Measurements from ENCODE around the gene CEP76.

Gene CEP76, protein sequence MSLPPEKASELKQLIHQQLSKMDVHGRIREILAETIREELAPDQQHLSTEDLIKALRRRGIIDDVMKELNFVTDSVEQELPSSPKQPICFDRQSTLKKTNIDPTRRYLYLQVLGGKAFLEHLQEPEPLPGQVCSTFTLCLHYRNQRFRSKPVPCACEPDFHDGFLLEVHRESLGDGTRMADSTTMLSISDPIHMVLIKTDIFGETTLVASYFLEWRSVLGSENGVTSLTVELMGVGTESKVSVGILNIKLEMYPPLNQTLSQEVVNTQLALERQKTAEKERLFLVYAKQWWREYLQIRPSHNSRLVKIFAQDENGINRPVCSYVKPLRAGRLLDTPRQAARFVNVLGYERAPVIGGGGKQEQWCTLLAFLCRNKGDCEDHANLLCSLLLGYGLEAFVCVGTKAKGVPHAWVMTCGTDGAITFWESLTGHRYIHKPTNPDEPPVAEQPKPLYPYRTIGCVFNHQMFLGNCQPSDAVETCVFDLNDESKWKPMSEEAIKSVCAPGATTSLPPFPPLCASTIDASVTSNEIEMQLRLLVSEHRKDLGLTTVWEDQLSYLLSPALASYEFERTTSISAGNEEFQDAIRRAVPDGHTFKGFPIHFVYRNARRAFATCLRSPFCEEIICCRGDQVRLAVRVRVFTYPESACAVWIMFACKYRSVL

DNA sequence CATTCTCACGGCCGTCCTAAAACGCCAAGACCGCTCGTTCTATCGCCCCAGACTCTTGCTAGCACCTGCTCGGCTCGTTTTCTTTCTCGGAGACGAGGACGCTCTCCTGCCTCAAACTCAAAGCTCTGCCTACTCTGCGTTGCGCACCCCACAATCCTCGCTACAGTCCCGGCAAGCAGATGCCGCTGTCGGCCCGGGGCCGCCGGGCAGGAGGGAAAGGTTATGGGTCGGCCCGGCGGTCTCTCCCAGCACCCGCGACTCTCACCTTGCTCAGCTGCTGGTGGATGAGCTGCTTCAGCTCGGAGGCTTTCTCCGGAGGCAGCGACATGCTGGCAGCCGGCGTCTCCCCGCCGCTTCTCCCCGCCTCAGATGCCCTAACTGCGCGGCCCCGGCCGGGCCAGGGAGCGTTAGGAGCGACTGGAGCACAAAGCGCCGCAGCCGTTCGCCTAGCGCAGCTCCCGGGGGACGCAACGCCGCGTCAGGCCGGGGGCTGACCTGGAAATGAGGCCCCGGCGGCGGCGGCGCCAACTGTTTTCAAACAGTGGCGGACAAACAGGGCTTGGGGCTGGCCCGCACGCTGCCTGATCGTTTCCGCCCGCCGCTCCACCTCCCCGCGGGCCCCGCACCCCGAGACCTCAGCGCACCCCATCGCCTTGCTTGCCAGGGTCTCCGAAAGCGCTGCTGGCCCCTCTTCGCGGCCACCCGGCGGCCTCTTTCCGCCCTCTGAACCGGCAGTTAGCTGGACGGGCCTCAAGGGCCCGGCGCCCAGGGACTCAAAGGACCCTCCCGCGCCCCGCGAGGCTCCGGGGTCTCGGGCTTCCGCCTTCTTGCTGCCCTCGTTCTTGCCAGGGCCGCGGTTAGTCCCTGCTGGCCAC is at the start of gene CEP76, which contains the start of gene PSMG2:
Gene CEP76 (minus strand): TSS at position 503 of the 875 bp plus-strand sequence. CDS start 175 bp downstream, at position 328.
Gene PSMG2 (plus strand): TSS at position 822 of the 875 bp plus-strand sequence. CDS start 66 bp downstream, outside the sequence.
- peak; percentile 61 for DNase-seq (ENCODE audit: low read depth, low spot score)

DNA sequence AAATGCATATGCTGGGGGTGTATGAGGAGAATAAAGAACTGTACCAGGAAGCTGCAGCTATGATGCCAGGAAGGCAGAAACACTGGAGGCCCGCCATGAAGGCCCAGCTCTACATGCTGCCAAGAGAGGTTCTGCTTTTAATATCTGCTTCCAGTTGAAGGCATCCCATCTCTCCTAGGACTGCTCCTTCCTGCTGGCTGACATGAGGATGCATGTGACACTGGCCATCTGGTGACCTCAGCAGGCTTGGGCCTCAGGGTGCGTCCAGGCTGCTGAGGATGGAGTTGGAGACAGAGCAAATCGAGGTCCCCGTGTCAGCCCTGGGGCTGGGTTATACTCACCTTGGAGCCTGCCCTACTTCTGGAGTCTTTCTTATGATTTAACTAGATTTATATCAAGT is 49.4 kb upstream of the CEP76 start:
- DNase-seq (ENCODE audit: low read depth, low spot score), result no peak

DNA sequence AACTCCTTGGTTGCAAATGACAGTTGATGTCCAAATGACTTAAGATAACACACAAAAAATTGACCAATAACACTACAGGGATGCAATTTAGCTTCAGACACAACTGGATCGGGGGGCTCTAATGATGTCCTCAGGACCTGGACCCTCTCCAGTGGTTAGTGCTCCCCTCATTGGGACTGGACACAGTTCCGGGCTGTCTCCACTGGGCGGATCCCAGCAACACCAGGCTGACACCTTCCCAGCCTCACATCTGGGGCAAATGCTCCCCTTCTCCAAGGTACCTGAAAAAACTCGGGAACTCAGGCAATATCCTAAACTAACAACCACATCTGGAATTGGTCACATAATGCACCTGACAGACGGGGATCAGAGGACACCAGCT is 49.0 kb upstream of the CEP76 start:
- no peak for DNase-seq (ENCODE audit: low read depth, low spot score)

DNA sequence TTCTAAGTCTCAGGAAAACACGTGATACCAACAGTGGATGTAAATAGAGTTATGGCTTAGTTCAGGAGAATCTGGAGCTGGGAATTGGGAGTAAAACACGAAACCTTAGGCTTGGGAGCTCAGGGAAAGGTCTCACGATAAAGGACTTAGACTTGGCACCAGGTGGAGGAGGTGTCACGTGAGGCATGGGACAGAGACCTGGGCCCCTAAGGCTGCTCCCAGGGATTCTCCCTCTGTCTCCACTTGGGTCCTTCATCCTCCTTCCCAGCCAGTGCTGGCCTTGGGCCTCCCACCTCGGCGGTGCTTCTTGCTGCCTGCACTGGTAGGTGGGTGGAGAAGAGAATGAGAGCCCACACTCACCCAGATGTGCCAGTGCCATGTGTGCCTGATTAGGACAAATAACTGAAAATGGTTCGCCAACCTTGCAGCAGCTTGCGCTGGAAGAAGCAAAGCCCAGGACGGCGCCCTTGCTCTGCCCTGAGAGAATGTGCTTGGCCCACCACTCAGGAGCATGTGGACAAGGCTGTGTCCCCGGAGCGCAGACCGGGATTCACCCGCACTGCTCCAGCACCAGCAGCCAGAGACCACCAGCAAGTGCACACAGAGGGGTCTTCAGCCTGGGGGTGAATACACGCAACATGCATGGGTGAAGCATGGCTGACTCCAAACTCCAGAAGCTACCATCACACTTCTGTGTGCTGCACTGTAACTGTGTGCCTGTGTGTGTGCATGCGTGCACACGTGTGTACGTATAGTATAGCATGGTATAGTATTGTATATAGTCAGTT is 48.4 kb upstream of the CEP76 start:
- no peak for DNase-seq (ENCODE audit: low read depth, low spot score)

DNA sequence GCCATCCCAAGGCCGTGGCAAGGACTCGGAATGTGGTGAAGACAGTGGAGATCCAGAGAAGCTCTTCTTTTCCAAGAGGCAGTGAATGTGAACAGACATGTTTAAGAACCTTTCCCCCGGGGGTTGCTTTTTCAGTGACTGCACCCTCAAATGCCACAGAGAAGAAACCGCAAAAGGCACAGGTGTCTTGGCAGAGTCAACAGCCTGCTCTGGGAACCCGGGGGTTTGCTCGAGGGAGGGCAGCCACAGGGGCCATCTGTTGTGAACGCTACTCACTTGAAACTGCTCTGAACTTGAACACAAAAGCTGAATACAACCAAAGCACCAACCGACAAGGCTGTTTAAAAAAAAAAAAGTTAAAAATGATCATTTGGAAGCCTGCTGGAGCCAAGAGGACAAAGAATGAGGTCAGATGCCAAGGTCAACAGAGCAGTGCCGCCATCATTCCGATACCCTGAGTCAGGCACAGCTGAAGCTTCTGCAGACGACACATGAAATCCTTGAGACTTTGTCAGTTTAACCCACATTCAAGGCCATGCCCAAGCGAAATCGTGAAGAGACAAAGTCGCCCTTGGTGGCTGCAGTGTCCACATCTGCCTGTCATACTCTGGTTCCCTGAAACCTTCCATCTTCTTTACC is 47.7 kb upstream of the CEP76 start:
- DNase-seq (ENCODE audit: low read depth, low spot score), result no peak

DNA sequence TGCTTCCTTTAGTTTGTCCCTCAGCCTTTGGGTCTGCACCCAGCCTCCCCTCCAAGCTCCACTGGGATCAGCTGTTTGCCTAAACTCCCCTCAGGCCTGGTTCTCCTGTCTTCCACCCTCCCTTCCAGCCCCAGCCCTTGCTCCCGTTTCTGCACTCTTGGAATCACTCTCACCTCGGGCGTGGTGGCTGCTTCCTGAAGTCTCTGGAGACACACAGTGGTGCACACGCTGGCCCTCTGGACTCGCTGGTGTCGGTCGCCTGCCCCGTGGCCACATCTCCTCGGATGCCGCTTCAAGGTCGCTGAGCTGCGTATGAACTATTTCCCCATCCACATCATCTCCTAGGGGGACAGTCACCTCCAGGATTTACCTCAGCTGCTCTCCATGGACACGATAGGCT is 46.6 kb upstream of the CEP76 start:
- DNase-seq (ENCODE audit: low read depth, low spot score), result no peak

DNA sequence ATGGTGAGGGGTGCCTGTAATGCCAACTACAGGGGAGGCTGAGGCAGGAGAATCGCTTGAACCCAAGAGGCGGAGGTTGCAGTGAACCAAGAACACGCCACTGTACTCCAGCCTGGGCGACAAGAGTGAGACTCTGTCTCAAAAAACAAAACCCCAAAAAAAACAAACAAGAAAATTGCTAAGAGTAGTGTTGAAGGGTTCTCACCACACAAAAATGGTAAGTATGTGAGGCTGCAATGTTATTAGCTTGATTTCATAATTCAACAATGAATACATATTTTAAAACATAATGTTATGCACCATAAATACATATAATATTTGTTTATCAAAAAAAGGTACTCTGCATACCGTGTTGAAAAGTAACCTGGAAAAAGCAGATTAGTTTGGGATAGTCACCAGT is 46.1 kb upstream of the CEP76 start:
- DNase-seq (ENCODE audit: low read depth, low spot score), result no peak

DNA sequence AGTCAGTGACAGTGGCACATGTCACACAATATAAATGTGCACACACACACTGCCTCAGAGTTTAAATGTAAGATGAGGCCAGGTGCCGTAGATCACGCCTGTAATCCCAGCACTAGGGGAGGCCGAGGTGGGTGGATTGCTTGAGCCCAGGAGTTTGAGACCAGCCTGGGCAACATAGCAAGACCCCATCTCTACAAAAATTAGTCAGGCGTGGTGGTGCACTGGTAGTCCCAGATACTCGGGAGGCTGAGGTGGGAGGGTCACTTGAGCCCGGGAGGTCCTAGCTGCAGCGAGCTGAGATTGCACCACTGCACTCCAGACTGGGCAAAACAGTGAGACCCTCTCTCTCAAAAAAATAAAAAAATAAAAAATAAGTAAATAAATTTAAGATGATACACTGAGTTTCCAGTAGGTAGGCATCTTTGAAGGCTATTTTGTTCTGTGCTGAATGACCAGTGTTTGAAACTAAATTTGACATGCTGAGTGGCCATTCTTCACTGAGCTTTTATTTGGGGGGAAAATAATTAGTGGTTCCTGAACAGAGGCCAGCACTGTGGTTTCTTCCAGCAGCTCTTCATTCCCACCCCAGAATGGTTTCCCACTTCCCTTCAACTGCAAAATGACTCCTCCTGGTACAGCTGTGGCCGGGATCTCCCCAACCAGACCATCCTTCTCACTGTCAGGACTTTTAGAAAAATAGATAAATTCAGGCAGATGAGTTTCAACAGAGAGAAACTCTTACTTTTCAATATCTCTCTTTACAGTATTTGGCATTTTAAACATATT is 45.2 kb upstream of the CEP76 start:
- no peak for DNase-seq (ENCODE audit: low read depth, low spot score)

DNA sequence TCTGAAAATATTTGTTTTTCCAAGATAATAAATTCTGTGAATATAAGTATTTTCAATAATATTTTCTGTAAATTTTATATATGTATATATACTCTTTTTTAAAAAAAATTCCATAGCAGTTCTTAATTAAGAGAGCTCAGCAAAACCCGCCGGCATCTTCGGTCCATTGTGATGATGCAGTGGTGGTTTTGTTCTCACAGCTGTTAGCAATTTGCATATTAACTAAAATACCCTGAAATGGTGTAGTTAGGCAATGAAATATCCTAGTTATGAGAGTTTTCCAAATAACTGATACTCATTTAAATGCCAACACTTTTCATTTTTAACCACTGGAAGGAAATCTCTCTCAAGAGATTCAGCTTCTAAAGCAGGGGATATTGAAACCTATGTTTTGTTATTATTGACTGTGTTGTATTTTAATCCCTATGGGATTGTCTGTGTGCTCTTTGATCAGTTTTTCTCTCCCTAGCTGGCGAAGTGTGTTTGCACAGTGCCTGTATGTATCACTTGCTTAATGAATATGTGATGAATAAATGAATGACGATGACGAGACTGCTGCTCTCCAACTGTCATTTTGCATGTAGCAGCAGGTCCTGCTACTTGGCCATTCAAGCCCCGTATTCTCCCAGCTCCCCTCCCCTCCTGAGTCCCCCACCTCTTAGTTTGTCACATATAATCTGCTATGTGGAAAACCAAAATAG is 42.7 kb upstream of the CEP76 start:
- DNase-seq (ENCODE audit: low read depth, low spot score), result no peak

DNA sequence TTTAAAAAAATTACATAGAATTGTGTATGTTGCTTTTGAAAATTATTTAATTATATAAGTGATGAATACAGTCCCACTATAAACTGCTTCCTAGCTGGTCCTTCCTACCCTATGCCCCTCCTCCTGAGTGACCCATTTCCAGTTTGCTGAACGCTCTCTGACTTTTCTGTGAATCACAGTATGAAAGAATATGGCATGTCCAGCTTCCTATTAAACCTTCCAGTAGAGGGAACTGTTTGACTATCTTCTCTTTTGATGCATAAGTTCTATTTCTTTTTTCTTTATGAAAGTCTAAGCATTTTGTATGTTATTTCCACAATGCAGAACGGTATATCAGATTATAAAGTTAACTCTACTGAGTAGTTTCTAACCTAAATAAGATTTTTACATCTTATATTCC is 41.6 kb upstream of the CEP76 start:
- no peak for DNase-seq (ENCODE audit: low read depth, low spot score)

DNA sequence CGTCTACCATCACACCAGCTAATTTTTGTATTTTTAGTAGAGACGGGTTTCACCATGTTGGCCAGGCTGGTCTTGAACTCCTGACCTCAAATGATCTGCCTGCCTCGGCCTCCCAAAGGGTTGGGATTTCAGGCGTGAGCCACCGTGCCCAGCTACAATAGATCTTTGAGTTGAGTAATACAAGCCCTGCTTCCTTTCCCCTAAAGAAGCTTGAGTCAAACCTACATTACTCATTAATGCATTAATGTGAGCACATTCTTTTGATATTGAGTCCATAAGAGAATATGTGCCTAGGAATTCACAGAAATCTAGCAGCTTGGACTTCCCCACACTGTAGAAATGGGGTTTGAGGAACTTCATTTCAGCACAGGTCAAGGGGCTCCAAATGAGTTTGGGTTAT is 39.9 kb upstream of the CEP76 start:
- no peak for DNase-seq (ENCODE audit: low read depth, low spot score)

DNA sequence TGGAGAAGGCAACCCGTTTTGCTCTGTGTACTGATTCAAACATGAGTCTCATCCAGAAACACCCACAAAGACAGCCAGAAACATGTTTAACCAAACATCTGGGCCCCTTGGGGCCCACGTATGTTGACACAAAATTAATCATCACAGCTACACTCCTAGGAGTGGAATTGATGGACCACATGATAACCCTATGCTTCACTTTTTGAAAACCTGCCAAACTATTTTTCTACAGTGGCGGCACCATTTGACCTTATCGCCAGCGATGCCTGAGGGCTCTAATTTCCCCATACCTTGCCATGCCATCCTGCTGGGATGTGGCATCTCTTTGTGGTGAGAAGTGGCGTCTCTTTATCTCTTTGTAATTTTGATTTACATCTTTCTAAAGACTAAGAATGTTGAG is 38.8 kb upstream of the CEP76 start:
- DNase-seq (ENCODE audit: low read depth, low spot score), result no peak

DNA sequence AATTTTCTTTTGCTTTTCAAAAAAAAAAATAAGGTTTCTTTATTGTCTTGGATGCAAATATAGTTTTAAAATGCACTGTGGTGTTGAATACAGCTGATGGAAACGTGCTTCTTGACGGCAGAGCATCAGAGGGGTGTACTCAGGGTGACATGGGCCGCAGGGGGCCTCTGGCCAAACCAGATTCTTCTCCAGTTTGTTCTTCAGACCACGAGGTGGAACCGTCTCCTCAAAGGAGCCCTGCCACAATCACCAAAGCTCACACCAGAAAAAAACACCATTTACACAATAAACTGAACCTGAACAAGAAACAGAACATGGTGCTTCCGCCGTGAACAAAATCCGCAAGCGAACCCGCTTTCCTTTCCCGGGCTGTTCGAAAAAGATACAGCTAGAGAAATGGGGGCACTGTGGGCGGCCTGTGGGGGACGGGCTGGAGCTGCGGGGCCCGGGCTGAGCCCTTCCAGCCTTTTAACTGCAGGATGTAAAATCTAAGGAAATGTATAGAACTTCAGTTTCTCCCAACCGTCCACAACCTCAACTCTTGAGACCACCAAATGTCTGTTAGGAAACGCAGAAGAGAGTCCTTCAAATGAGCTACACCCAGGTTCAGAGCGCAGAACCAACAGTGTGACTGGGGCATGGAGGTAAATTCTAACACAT is 34.9 kb upstream of the CEP76 start:
- no peak for DNase-seq (ENCODE audit: low read depth, low spot score)

DNA sequence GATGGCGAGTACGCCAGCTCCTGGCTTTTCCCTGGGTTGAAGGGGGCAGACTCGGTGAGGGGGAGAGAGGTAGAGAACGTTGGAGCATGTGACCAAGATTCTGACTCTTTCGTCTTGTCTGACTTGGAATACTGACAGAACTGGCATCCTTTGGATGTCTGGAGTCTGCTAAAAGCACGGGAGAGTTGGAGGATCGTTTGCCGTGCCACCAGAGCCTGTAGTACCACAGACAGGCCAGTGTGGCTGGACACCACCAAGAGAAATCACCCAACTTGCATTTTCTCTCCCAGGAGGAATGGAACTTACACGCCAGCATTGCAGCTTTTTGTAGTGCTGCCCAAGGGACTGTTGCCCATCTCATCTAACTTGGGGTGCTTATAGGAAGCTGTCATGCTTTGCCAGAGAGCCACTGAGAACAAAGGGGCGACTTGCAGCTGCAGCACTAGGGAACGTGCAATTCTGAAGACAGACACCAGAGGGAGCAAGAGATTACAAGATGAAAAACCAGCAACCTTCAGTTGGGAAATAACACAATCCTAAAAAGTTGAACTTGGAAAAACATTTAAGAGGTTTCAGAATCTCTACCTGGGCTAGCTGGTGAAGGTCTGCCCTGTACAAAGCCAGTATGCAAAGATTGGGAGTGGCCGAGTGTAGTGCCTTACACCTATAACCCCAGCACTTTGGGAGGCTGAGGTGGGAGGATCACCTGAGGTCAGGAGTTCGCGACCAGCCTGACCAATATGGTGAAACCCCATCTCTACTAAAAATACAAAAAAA is 24.4 kb upstream of the CEP76 start:
- DNase-seq (ENCODE audit: low read depth, low spot score), result peak; percentile 24

DNA sequence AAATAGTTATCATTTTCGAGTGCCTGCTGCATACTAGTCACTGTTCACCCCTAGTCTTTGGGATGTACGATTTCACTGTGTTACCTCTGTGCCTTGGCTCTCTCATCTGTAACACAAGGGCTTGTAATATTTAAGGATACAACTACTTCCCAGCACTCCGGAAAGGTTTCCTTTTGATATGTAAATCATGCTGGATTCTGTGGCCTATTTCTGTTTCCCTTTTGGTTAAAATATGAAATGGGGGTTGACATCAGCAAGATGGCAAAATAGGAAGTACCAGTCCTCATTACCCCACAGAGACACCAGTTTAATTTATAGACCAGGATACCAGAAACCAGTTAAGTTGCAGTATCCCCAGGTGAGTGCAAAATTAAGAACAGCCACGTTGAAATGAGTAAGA is 23.8 kb upstream of the CEP76 start:
- DNase-seq (ENCODE audit: low read depth, low spot score), result no peak

DNA sequence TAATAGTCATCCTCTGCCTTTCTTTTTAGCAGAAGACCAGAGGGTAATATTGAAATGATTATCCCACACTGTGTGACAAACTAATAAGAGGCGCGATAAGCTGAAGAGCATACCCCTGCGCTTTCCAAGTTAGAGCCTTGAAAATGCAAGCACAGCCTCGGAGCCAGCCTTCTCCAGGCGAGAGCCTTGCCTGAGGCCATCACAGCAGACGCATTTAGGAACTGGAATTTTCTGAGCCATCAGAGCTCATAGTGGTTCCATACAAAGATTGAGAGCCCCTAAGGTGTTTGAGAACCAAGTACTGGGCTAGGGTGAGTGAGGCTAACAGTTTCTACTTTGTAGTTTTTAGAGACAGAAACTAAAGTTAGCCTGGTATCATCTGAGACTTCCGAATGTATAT is 20.2 kb upstream of the CEP76 start:
- no peak for DNase-seq (ENCODE audit: low read depth, low spot score)

DNA sequence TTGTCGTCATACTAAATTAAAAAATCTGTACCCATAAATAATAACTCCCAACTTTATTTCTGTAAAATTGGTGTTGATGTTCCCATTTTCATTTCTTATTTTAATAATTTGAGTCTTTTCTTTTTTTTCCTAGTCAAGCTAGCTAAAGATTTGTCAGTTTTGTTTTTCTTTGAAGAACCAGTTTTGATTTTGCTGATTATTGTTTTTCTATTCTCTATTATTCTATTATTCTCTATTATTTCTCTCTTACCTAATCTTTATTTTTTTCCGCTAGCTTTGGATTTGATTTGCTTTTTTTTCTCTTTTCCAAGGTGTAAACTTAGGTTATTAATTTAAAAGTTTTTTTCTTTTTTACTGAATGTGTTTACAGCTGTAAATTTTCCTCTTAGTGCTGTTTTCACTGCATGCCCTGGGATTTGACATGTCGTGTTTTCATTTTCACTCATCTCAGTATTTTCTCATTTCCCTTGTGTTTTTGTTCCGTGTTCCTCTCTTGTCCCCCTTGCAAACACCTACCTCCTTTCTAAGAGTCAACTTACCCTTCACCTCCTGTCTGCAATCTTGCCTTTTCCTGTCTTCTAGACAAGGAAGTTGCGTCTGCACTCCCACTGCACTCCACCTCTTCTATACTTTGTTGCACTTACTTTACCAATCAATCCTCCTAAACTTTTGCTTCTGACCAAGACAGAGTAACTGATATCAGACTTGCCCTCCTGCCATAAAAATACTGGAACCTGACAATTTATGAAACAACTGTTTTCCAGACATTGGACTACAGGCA is 19.2 kb upstream of the CEP76 start:
- no peak for DNase-seq (ENCODE audit: low read depth, low spot score)

Measured in activated CD4-positive, CD25-positive, alpha-beta regulatory T cell treated with anti-CD3 and anti-CD28 coated beads, Interleukin-2, amount 50 U/mL, for 16 hours (primary cell).